Mesenteric fat pad (tissue), 1 donor: Measurements from ENCODE around the gene PEX10. TPM values are rescaled to one million over a fixed set of nuclear protein-coding genes. Genes with fewer than 3 reads are reported as not detected.
"Not testable (repeated sequence)": the region's sequence is repeated elsewhere in the genome, so short reads cannot be mapped to it uniquely, and the experiment has no call there.

ENCODE experiments used
- DNase-seq: peaks from one replicate; pipeline ENCODE4 v3.0.0-alpha.2; 2020; ENCODE audit warnings: low spot score
- total RNA-seq: library from RNA; stranded (reverse); fragmentation: NEBNext Ultra II Directional; extraction: Animal tissue kit (Norgen Biotek cat#: 25700); gene quantifications from one replicate; pipeline ENCODE4 v1.2.1, GENCODE V29; 2021
- donor health status: DM: yes; HTN: yes; CAD: no.

PEX10 gene
- total RNA-seq, 1 donor from 2014 or later, result 23.9 TPM

- no peak for DNase-seq
Measured at GRCh38 chr1:2443277-2444137, 31.1 kb upstream of the PEX10 start.

GRCh38 chr1:2442661-2443060, 30.3 kb upstream of the PEX10 start:
- no peak for DNase-seq

- no peak for DNase-seq
Measured at GRCh38 chr1:2441746-2442145, 29.4 kb upstream of the PEX10 start.

GRCh38 chr1:2440346-2440745, 28.0 kb upstream of the PEX10 start:
- DNase-seq, result not testable (repeated sequence)

GRCh38 chr1:2439369-2439768, 27.0 kb upstream of the PEX10 start:
- no peak for DNase-seq

- DNase-seq, result no peak
Measured at GRCh38 chr1:2438641-2439040, 26.3 kb upstream of the PEX10 start.

- DNase-seq, result no peak
Measured at GRCh38 chr1:2438038-2438437, 25.7 kb upstream of the PEX10 start.

GRCh38 chr1:2437617-2438016, 25.3 kb upstream of the PEX10 start:
- DNase-seq, result no peak

GRCh38 chr1:2436876-2437275, 24.5 kb upstream of the PEX10 start:
- no peak for DNase-seq

- no peak for DNase-seq
Measured at GRCh38 chr1:2435746-2436355, 23.5 kb upstream of the PEX10 start.

GRCh38 chr1:2435091-2435490, 22.7 kb upstream of the PEX10 start:
- DNase-seq, result no peak

GRCh38 chr1:2433936-2434655, 21.7 kb upstream of the PEX10 start:
- DNase-seq, result no peak

GRCh38 chr1:2433196-2433595, 20.8 kb upstream of the PEX10 start:
- no peak for DNase-seq

GRCh38 chr1:2432441-2432844, 20.1 kb upstream of the PEX10 start:
- DNase-seq, result no peak

- DNase-seq, result no peak
Measured at GRCh38 chr1:2431518-2431917, 19.2 kb upstream of the PEX10 start.

- no peak for DNase-seq
Measured at GRCh38 chr1:2431103-2431502, 18.7 kb upstream of the PEX10 start.

GRCh38 chr1:2430592-2430973, 18.2 kb upstream of the PEX10 start:
- no peak for DNase-seq

- no peak for DNase-seq
Measured at GRCh38 chr1:2429780-2430591, 17.6 kb upstream of the PEX10 start.

- DNase-seq, result no peak
Measured at GRCh38 chr1:2428490-2428889, 16.1 kb upstream of the PEX10 start.

GRCh38 chr1:2427976-2428375, 15.6 kb upstream of the PEX10 start:
- no peak for DNase-seq

- no peak for DNase-seq
Measured at GRCh38 chr1:2427051-2427450, 14.7 kb upstream of the PEX10 start.
